NCI-H2029 (cell line): ENCODE data around the gene PLPPR5.

Experiments
- DNase-seq: peaks from one replicate; lab custom pipeline; 2025; lab: John Stamatoyannopoulos, UW

The PLPPR5 gene

GRCh38 chr1:98969798-98970490, 34.7 kb downstream of the PLPPR5 start:
- DNase-seq: no peak

- no peak for DNase-seq
These were observed 37.5 kb downstream of the PLPPR5 start for GRCh38 chr1:98967122-98967521.

GRCh38 chr1:98965394-98965793, 39.3 kb downstream of the PLPPR5 start:
- no peak for DNase-seq

GRCh38 chr1:98964198-98964597, 40.5 kb downstream of the PLPPR5 start:
- no peak for DNase-seq

- no peak for DNase-seq
These were observed 41.5 kb downstream of the PLPPR5 start for GRCh38 chr1:98963064-98963758.

- no peak for DNase-seq
These were observed 42.5 kb downstream of the PLPPR5 start for GRCh38 chr1:98962156-98962555.

GRCh38 chr1:98949621-98950020, 55.0 kb downstream of the PLPPR5 start:
- no peak for DNase-seq

DNA sequence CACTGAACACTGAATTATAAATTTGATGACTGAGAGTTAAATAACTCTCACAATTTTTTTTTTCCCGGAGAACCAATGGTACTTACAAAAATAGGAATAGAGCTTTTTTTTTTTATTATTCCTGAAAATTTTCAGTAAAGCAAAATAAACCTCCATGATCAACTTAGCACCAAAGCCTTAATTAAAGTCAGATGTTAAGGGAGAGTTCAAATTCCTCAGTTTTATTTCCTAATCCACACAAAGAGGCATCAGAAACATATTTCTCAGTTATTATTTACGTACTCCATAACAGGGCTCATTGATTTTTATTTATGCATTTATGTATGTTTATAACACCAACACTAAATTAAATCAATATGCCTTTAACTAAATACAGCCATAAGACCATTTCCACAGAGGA, 55.5 kb downstream of the PLPPR5 start:
- no peak for DNase-seq

DNA sequence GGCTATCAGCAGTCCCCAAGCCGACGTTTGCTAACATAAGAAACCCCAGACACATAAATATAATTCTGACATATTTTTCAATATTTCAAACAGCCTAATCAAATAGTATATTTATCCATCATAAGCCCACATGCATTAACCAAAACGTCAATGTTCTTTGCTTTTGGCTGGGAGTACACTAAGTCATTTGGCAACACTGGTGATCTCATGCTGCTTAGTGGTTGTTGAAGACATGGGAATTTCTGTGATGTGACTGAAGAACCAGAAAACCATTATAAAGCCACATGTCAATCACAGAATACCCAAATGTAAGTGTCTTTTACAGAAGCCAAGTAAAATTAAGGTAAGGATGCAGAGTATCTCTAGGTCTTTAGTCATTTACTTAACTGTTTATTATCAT, 57.6 kb downstream of the PLPPR5 start:
- no peak for DNase-seq

DNA sequence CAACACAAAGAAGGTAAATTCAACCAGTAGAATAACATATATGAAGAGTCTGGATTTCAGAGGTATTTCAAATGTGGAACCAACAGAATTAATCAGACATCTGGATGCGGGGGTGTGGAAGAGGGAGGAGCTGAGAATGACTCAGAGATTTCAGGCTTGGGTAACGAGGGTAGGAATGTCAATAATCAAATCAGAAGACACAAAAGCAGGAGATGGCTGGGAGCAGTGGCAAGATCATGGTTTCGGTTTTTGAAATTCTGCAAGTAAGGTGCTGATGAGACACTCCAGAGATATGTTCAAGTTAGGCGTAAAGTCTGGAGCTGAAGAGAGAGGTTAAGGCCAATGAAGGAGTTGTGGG, 64.0 kb downstream of the PLPPR5 start:
- no peak for DNase-seq

- no peak for DNase-seq
These were observed 64.5 kb downstream of the PLPPR5 start for GRCh38 chr1:98940069-98940721.

- no peak for DNase-seq
These were observed 65.2 kb downstream of the PLPPR5 start for GRCh38 chr1:98939471-98939870.

GRCh38 chr1:98937347-98937746, 67.3 kb downstream of the PLPPR5 start:
- DNase-seq: no peak

DNA sequence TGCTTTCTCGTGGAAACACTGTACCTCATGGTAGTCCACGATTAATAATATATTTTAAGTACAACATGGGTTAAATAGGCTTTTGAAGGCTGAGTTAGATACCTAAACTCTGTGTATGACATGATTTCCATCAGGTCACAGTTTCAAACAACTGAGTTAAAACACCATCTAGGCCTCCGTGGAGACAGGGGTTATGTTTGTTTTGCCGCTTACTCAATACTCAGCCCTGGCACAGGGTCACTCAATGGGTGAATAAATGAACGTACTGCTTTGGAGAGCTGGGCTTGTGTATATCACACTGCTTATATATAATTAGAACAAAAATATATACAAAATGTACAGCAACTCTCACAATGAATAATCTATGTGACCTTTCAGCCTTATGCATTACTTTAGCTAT, 72.5 kb downstream of the PLPPR5 start:
- no peak for DNase-seq

- no peak for DNase-seq
These were observed 73.4 kb downstream of the PLPPR5 start for GRCh38 chr1:98931128-98931835.

DNA sequence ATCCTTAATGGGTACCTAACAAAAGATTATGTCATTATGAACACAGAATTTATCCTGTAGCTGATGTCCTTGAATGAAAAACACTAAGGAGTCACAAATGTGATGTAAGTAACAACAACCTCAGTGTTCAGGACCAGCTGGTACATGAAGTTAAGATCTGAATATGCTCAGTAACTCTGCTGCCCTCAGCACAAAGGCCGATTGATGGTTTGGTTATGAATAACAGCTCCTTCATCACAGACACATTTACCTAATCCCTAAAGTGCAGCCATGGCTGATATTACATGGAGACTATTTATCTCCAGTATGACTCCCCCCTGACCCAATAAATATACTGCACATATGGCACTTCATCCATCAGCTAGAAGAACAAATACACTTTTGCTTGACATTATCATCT, 75.2 kb downstream of the PLPPR5 start:
- no peak for DNase-seq

DNA sequence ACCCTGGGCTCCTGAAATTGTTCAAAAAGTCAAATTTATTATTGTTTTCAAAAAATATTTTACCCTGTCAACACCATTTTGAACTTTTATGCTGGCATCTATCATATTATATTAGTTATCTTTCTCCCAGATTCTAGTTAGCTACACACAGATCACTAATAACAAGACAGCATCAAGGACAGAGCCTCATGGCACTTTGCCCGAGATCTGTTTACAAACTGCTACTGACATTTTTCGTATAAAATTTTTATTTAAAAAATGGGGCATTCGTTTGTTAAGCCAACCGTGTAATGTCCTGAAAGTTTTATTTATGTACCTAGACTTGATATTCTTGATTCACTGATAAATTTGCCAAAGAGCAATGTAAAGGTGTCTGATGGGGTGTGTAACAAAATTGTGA, 78.1 kb downstream of the PLPPR5 start:
- DNase-seq: no peak

DNA sequence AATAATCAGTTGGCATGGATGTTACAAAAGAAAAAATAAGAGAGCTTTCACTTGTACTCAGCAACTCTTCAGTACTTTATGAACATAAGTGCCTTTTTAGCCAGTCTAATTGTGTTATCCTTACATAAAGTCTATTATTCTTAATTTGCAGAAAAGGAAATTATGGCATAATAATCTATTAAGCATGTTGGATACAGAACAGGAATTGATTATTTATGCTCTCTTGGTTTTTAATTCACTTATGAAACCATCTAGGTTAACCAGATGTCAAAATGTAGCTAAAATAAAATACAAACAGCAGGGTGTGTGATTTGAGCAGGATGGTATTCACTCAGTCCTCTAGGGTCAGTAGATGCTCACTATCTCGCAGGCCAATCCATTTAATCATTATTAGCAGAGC, 79.7 kb downstream of the PLPPR5 start:
- DNase-seq: no peak

DNA sequence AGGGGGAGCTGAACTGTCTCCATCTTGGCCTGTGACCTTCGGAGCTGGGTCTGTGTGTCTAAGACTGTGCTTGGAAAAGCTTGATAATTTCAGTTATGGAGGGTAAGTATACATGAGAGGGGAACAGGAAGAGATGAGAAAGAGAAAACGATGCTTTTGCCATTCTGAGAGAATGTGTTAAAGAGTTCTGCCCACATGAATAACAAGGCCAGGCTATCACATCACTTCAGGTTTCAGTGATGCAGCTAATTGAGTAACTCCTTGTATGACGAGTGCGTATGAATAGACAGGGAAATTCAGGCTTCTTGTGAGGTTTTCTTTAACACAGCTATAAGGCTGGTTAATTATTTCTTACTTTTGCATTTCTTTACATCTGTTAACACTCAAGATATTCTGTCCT, 81.0 kb downstream of the PLPPR5 start:
- no peak for DNase-seq

DNA sequence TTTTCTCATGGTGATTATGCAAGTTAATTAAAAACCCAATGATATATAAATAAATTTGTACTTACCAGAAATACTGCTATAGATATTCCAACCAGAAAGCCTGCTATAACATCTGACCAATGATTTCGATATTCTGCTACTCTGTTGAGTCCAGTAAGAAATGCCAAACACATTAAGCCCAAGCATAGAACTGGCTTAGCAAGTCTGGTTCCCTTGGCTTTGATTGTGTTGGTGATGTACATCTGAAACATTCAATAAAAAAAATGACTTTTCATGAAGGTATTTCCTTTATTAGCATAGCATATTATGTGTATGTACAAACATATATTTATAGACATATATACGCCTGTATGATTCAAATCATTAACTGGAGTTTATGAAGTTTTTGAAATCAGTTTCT, 82.8 kb downstream of the PLPPR5 start:
- DNase-seq: no peak

DNA sequence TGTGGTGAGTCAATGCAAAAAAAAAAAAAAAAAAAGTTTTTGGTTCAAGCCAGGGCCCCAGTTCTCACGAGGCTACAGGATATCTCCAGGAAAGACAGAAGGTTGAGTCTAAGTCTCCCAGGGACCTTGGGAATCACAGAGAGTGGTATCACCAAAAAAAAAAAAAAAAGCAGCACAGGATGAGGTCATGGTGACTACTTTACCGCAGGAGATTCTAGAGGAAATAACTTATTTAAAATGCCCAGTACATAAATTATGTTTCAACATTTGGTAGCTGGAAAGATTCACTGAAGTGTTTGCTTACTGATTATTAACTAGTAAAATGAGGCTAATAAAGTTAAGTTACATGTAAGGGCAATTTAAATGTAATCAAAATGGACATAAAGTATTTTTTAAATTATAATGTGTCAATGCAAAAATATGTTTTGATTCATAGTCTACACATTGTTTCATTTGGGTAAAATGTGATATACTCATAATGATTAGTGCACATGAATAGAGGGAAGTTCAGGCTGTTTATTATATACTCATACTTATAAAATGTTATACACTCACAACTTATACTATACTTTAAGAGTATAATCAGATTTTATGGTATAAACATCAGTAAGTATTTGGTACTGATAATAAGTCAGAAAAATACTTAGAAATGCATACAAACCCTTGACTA, 84.1 kb downstream of the PLPPR5 start:
- DNase-seq: no peak

GRCh38 chr1:98919652-98920051, 85.0 kb downstream of the PLPPR5 start:
- DNase-seq: no peak
